GM18526 (cell line): ENCODE results near the gene KIAA1549.

Experiments
- POLR2A ChIP-seq: IDR thresholded peaks from 3 replicates; pipeline ENCODE4 v1.6.1; 2011; ENCODE audit not compliant: insufficient read length; ENCODE audit errors: extremely low read depth

KIAA1549 gene

DNA sequence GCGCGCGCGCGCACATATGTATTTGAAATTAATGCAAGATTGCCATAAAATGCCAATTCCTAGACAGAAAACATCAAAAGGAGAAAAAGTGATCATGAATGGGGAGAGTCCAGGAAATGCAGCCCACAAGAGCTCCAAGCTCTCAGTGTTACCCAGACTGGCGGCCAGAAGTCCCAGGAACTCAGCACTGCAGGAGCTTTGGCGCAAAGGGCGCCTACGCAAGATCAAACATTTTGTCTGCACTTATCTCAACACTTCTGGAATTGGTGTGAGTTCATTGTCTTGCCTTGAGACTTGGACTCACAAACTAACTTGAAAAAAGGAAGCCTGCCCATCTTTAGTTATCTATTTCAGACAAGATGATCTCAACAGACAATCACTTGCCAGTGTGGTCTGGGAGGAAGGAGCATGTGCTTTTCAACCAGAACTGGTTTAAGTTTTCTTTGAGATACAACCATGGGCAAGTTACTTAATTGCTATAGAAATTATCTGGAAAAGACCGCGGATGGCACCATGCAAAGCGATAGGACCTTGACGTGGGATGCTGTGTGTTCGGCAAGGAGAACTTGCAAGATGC, 77.2 kb downstream of the KIAA1549 start:
- TF ChIP-seq POLR2A: no peak

DNA sequence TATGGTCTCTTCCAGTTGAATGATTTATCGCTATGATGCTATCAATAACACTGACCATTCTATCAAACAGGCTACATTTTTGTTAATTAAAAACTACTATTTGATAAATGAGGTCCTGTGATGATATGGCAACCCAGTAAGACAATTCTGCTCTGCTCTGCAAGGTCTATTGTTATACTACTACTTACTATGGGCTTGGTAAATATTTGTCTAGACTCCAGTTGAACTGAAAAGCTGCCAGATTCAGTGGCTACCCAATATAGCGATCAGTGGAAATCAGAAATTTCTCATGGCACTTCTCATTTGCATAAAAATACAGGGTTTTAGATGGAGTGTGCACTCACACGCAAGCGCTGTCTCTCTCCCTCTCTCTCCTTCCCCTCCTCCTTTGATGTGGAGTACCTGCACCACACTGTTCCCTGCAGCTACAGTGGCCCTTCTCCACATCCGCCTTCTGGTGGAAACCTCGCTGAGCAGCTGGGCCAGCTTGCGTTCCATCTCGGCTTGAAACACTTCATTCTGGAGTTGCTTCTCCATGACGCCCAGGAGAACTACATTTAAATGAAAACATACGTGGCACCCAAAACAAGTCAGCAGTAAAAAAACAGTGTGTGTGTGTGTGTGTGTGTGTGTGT, 77.9 kb downstream of the KIAA1549 start:
- no peak for TF ChIP-seq POLR2A

DNA sequence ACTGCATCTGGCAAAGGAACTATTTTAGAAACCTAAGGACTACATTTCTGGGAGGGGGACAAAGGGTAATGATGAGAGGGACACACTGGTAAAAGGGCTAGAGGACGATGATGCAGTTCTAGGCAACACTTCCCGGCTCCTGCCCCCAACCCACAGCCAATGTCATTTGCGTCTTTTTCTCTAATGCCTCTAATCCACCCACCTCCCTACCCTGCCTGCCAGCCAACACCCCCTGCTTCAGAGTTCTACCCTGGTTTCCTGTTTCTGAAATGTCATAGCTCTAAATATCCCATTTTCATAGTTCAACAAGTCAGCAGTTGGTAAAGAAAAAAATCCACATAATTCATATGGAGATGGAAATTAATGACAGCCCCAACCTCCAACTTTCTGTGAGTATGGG, 79.0 kb downstream of the KIAA1549 start:
- TF ChIP-seq POLR2A: no peak

DNA sequence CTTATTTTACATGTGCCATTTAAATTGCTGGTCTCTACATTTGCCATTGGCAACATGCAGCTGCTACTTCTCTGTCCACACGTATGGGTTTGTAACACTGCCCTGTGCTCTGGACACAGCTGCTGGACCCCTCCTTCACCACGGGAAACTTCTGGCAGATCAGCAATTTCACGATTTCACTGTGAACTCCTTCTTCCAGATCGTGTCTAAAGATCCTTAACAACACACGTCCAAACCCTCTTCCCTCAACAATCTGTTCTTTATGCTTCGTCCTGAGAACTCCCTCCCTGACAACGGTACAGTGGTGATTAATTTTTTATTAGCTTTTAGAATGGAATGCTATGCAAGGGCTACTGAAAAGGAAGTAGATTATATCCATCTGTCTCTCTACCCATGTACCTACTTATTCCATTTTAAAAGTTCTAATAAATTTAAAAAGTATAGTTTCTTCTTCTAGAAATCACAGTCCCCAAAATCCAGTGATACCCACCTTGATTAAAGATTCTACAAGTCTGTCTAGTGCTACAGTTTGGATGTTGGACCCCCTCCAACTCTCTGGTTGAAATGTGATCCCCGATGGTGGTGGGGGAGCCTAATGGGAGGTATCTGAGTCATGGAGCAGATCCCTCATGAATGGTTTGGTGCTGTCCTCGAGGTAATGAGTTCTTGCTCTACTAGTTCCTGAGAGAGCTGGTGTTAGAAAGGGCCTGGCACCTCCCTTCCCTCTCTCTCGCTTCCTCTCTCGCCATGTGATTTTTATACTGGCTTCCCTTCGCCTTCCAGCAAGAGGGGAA, 81.0 kb downstream of the KIAA1549 start:
- no peak for TF ChIP-seq POLR2A

DNA sequence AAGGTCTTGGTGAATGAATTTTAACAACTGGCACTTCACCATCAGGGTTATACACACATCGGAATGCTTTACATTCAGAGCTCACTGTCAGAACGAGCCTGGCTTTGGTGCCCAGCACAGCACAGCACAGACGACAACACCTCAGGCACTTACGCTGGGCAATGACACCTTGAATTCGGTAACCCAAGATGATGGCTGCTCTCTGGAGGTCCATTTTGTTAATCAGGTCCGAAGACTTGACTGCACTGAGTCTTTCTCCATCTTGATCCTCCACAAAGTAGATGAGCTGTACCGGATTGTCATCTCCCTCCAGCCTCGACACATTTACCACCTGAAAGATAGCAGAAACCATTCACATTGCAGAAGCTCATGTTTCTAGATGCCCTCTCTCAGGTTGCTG, 82.4 kb downstream of the KIAA1549 start:
- no peak for TF ChIP-seq POLR2A

DNA sequence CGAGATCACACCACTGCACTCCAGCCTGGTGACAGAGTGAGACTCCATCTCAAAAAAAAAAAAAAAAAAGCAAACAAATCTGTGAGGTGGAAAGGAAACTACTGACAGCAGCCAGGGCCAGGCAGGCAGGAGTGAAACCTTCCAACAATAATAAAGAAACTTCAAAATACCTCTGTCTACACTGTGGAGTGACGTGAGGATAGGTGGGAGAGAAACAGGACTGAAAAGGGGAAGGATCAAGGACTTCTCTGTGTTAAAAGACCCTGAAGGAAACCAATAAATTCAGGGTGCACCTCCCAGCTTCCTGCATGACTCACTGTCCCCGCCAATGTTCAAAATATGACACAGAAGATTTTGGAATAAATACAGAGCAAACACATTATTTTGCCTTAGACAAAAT, 82.9 kb downstream of the KIAA1549 start:
- TF ChIP-seq POLR2A: no peak

DNA sequence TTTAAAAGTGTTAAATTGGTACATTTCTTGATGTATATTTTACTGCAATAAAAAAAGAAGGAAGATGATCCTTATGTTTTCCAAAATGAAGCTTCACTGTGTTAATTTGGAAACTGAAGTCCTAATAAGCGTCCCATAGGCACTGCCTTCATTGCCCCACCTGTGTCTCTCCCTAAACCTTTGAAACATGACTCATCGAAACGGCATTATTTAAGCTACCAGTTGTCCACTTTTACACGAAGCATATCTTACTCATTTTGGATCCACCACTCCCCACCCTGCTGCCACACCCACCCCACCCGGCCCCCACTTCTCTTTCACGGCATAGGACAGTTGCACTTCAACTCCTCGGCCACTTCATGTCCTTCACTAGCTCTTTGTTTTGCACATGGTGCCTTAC, 85.5 kb downstream of the KIAA1549 start:
- no peak for TF ChIP-seq POLR2A

DNA sequence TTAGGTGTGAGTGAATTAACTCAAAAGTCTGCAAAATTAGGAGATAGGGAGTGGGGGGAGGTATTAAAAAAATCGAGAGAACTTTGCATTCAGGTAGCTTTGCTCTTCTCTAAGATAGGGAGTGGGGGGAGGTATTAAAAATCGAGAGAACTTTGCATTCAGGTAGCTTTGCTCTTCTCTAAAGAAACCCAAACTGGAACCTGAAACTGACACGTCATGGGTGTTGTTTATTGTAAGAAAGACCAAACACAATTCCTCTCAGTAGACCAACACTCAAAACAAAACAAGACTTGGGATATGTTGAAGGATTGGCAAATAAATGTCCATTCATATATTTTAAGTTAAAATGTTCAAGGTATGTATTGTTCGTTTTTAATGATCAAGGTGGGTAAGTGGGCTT, 87.9 kb downstream of the KIAA1549 start:
- TF ChIP-seq POLR2A: no peak

DNA sequence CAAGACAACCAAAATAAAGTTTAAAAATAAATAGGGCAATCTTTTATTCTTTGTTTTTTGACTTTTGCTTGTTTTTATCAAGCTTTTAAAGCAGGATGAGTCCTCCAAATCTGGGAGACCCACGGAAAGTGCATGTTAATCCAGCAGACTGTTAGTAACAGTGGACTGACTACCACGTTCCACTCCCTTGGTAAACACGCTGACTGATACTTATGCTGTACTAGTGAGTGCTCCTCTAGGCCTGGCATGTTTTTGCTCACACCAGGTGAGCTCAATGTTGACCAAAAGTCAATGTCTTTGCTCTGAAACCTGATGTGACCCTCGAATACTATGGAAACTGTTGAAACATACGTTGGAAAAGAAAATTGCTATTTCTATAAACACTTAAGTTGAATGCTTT, 88.4 kb downstream of the KIAA1549 start:
- TF ChIP-seq POLR2A: no peak

DNA sequence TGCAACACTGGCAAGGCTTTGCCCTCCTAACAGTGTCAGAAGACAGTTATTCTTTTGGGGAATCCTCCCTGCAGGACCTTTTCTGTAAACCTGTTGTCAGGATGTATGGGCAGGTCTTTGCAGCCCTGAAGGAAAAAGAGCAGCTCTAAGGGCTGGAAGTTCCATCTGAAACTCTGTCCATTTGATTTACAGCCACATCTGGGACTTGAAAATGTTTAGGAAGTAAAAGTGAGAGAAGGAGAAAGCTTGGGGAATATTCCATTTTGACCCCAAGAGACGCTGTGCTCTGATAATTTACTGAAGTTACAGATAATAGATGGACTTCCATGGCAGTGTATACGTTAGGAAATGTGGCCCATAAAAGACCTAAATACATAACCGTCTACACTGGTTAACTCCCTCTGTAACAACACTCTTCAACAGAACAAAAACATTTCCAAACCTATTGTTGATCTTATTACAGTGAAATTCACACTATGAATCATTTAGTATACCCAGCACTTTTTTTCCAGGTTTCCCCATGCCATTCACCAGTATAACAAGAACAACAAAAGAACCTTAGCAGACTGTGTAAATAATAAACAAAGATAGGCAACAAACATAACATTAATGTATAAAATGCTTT, 89.1 kb downstream of the KIAA1549 start:
- TF ChIP-seq POLR2A: no peak

DNA sequence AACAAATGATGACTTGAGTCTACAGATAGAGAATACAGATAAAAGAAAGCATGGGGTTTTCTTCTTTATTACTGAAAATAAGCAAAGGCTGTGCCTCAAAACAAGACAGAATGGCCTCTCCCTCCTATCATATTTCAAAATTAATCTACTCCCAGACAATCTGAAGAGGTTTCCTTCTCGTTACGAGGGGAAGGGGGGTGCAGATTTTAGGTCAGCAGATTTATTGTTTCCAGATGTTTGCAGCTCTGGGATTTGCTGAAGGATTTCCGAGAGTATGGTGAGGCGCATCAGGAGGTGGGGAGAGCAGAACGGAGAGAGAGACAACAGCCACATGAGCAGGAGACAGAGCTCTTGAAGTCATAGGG, 89.8 kb downstream of the KIAA1549 start:
- no peak for TF ChIP-seq POLR2A

DNA sequence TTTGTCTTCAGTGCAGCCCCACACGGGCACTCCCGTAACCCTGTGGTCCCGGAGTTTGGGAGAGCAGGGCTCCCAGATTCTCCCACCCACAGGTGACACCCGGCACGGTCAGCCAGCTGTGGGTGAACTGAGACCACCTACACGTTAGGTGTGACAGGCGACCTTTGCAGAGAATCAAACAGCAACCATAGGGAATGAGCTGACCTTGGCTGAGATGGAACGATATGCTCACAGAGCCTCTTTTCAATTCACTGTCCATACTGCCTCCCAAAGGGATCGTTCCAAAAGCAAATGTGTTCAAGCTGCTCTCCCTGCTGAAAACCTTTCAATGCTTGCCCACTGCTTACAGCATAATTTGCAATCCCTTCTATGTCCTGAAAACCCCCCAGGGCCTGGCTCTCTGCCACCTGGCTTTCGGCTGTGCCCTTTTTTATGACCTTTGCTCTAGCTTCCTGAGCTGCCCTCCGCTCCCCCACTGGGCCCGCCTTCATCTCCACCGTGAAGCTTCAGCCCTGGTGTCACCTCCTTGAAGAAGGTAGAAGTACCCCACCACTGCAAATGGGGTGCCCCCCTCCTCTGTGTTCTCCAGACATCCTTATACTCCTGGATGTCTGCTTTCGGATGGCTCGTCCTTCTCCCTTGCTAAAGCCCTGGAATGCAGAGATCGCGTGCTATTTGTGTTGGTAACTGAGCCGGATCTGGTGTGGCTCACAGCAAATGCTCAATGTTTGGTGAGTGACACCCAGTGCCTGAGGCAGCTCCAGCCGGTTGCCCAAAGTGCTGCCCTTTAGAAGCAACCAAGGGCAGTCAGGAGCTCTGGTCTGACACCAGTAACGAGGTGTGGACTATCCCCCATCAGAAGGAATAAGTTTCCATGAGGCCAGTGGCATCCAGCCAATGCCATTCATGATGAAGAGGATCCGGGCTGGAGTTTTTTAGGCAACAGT, 90.4 kb downstream of the KIAA1549 start:
- TF ChIP-seq POLR2A: no peak

DNA sequence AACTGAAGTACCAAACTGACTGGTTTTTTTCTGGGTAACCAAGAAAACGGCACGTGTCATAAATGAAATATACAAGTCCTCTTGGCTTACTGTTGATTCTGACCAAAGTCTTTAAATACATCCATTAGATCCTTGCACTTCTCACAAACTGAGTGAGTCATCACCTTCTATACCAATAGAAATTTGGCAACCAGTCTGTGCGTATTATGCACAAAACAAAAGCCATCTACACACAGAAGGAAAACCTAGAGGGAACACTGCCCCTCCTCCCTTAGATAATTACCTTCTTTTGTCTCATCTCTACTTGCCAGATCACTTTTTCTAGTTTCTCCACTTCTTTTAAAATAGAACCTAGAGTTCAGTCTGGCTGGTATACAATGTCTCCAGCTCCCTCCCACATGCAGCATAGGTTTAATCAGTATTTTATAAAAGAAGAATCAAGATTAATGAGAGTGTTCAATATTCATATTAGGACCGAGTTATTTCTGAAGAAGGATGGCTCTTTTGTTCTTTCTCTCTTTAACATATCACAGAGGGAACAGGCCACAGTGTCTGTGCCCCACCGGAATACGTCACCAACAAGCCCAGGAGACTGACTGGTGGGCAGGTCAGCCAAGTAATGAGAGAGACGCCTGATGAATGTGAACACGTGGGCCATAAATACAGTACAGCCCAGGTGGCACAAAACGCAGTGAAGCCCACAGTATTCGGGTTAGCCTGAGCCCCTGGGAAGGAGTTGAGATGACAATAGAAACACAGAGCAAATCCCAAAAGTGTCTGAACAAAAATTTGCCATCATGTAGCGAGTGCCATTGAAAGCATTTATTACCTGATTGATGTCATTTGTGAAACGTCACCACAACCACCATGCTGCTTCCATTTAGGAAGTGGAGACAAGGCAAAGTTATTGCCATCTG, 91.3 kb downstream of the KIAA1549 start:
- no peak for TF ChIP-seq POLR2A
